Calu3 (cell line): ENCODE data around the gene SMIM11. TPM values are rescaled to one million over a fixed set of nuclear protein-coding genes. Genes with fewer than 3 reads are reported as not detected.

Source experiments
- BruUV-seq: library from RNA; stranded (reverse); fragments of 400-500 nt; replicated peaks from 2 replicates; lab custom pipeline; 2021; lab: Mats Ljungman, UMichigan
- CTCF ChIA-PET: fragments of 300-600 bp; sonication (Branson Sonifier 250); formaldehyde crosslinking; loops from one replicate; lab custom pipeline; 2022; ENCODE audit warnings: antibody characterized with exemption; lab: Charles Lee
- DNase-seq: peaks from one replicate; pipeline ENCODE4 v3.0.0; 2022
- H3K27ac Mint-ChIP-seq: one replicate; pipeline ENCODE4 v1.8.0; 2022; ENCODE audit warnings: mixed read lengths; ENCODE audit not compliant: unreplicated experiment
- H3K27me3 Mint-ChIP-seq: one replicate; pipeline ENCODE4 v1.8.0; 2022; ENCODE audit warnings: mixed read lengths; ENCODE audit not compliant: unreplicated experiment
- H3K36me3 Mint-ChIP-seq: one replicate; pipeline ENCODE4 v1.8.0; 2022; ENCODE audit warnings: mild to moderate bottlenecking, moderate library complexity, mixed read lengths; ENCODE audit not compliant: insufficient read depth, unreplicated experiment
- H3K4me1 Mint-ChIP-seq: one replicate; pipeline ENCODE4 v1.8.0; 2022; ENCODE audit warnings: mild to moderate bottlenecking, low read depth, mixed read lengths; ENCODE audit not compliant: unreplicated experiment
- H3K4me3 Mint-ChIP-seq: one replicate; pipeline ENCODE4 v1.8.0; 2022; ENCODE audit warnings: mild to moderate bottlenecking, low read depth, moderate library complexity, mixed read lengths; ENCODE audit not compliant: unreplicated experiment
- H3K9me3 Mint-ChIP-seq: one replicate; pipeline ENCODE4 v1.8.0; 2022; ENCODE audit warnings: low read depth, mixed read lengths; ENCODE audit not compliant: unreplicated experiment
- intact Hi-C: fragments of 100-400 bp; cut with micrococcal nuclease; formaldehyde crosslinking; loops from one replicate; pipeline ENCODE4 v1.10.0; 2022; ENCODE audit not compliant: unreplicated experiment
- total RNA-seq: library from RNA; stranded (reverse); gene quantifications from 2 replicates; pipeline ENCODE4 v1.2.3, GENCODE V29; 2022
- TF ChIP-seq, protein P1 (sequence below): fragments of 200-600 bp; IDR thresholded peaks from one replicate; pipeline ENCODE4 v1.8.0; 2022; ENCODE audit warnings: antibody characterized with exemption; ENCODE audit not compliant: unreplicated experiment

SMIM11 gene
- total RNA-seq, 1 experiment from 2014 or later, result 12.9 TPM

DNA sequence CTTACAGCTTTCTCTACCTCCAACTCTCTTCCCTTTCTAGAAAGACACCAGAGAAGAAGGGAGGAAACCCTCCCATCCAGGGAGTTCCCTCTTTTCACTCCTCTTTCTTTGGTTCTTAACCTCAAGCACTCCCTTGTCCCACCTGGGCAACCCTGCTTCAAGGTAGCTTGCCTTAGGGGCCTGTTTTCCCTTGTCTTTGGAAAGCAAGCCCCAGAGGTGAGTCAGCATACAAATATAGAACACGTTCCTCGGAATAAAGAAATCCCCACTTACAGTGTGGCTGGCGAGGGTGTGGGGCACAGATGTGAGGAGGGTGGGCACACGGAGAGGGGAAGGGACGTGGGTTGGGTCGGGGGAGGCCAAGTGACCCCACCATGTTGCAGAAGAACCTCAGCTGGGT, 37.6 kb upstream of the SMIM11 start:
- intact Hi-C loops, result no loop called here
- no peak overlapping the region for H3K4me3 Mint-ChIP-seq
- TF ChIP-seq, protein P1, sequence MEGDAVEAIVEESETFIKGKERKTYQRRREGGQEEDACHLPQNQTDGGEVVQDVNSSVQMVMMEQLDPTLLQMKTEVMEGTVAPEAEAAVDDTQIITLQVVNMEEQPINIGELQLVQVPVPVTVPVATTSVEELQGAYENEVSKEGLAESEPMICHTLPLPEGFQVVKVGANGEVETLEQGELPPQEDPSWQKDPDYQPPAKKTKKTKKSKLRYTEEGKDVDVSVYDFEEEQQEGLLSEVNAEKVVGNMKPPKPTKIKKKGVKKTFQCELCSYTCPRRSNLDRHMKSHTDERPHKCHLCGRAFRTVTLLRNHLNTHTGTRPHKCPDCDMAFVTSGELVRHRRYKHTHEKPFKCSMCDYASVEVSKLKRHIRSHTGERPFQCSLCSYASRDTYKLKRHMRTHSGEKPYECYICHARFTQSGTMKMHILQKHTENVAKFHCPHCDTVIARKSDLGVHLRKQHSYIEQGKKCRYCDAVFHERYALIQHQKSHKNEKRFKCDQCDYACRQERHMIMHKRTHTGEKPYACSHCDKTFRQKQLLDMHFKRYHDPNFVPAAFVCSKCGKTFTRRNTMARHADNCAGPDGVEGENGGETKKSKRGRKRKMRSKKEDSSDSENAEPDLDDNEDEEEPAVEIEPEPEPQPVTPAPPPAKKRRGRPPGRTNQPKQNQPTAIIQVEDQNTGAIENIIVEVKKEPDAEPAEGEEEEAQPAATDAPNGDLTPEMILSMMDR, result no peak
- no peaks in the 10 kb centered on the region for H3K4me1 Mint-ChIP-seq
- peaks cover 14% of the 10 kb centered on the region for H3K27me3 Mint-ChIP-seq
- CTCF ChIA-PET, result no interaction called here
- BruUV-seq, result no TSS peak
- no peak overlapping the region for H3K27ac Mint-ChIP-seq
- DNase-seq, result no peak
- H3K36me3 Mint-ChIP-seq, result no peaks in the 10 kb centered on the region
- no peaks in the 10 kb centered on the region for H3K9me3 Mint-ChIP-seq

DNA sequence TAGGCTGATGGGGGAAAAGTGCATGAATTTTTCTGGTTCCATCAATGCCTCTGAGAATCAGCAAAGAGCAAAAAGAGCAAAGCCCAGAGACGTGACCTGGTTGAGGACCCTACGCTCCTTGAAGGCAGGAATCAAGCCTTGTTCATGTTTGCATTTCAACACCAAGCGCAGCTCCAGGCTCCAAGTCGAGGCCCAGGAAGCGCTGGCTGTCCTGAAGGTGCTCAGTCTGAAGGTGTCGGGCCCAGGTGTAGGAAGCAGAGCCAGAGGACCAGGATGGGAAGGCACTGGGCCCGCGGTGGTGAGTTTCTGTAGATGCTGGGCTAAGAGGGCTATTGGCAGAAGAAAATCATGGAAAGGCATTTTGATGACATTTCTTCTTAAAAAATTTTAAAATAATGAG, 37.1 kb upstream of the SMIM11 start:
- no peaks in the 10 kb centered on the region for H3K36me3 Mint-ChIP-seq
- H3K27me3 Mint-ChIP-seq, result peaks cover 14% of the 10 kb centered on the region
- DNase-seq, result no peak
- CTCF ChIA-PET, result no interaction called here
- intact Hi-C loops, result no loop called here
- H3K27ac Mint-ChIP-seq, result no peak overlapping the region
- TF ChIP-seq, protein P1, result no peak
- H3K4me1 Mint-ChIP-seq, result no peaks in the 10 kb centered on the region
- H3K9me3 Mint-ChIP-seq, result no peaks in the 10 kb centered on the region
- BruUV-seq, result no TSS peak
- H3K4me3 Mint-ChIP-seq, result no peak overlapping the region

DNA sequence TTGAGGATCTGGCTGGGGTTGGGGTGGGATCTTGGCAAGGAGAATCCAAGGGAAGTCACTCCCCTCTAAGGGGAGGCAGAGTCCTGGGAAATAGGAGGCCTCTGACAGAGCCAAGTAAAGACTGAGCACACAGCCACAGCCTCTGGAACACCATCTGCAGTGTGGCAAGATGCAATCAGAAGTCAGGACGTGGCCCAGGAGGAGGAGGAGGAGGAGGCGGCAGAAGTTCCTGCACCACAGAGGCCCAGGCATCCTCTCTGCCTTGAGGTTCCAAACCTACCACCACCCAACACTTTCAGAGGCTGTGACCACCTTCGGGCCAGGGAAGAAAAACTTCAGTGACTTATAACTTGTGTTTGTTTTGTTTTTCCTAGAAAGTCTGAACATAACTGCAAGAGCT, 35.2 kb upstream of the SMIM11 start:
- Mint-ChIP-seq H3K4me1 (no peaks in the 10 kb centered on the region), H3K4me3 (no peak overlapping the region), H3K36me3 (peaks cover 4% of the 10 kb centered on the region), H3K27ac (no peak overlapping the region), H3K9me3 (no peaks in the 10 kb centered on the region), H3K27me3 (peaks cover 25% of the 10 kb centered on the region)
- DNase-seq, result no peak
- TF ChIP-seq, protein P1, result no peak
- no TSS peak for BruUV-seq
- intact Hi-C loops, result no loop called here
- CTCF ChIA-PET, result no interaction called here

DNA sequence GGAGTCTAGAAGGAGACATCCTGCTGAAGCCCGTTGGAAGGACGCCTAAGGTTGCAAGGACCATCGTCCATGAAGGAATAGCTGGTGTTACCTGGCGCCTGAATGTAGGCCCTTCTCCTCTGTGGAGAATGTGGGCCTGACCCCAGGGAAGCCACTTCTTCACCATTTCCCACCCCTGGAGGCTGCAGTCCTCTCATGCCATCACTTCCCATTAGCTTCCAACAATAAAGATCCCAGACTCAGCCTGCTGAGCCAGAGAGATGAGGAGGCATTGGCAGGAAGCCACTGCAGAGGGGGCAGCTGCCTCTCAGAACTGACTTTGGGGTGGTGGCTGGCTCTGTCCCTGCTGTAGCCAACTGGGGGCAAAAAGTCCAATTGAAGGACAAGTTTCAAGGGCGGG, 32.8 kb upstream of the SMIM11 start:
- H3K27ac Mint-ChIP-seq, result no peak overlapping the region
- TF ChIP-seq, protein P1, result no peak
- no peaks in the 10 kb centered on the region for H3K9me3 Mint-ChIP-seq
- DNase-seq, result no peak
- H3K4me1 Mint-ChIP-seq, result no peaks in the 10 kb centered on the region
- H3K36me3 Mint-ChIP-seq, result peaks cover 4% of the 10 kb centered on the region
- peaks cover 31% of the 10 kb centered on the region for H3K27me3 Mint-ChIP-seq
- H3K4me3 Mint-ChIP-seq, result no peak overlapping the region
- intact Hi-C loops, result no loop called here
- no TSS peak for BruUV-seq
- CTCF ChIA-PET, result no interaction called here
